Measurements from ENCODE around the gene SLCO4A1. TPM values are rescaled to one million over a fixed set of nuclear protein-coding genes. Genes with fewer than 3 reads are reported as not detected.

Gene SLCO4A1
- total RNA-seq, 1 donor: under 0.01 TPM

DNA sequence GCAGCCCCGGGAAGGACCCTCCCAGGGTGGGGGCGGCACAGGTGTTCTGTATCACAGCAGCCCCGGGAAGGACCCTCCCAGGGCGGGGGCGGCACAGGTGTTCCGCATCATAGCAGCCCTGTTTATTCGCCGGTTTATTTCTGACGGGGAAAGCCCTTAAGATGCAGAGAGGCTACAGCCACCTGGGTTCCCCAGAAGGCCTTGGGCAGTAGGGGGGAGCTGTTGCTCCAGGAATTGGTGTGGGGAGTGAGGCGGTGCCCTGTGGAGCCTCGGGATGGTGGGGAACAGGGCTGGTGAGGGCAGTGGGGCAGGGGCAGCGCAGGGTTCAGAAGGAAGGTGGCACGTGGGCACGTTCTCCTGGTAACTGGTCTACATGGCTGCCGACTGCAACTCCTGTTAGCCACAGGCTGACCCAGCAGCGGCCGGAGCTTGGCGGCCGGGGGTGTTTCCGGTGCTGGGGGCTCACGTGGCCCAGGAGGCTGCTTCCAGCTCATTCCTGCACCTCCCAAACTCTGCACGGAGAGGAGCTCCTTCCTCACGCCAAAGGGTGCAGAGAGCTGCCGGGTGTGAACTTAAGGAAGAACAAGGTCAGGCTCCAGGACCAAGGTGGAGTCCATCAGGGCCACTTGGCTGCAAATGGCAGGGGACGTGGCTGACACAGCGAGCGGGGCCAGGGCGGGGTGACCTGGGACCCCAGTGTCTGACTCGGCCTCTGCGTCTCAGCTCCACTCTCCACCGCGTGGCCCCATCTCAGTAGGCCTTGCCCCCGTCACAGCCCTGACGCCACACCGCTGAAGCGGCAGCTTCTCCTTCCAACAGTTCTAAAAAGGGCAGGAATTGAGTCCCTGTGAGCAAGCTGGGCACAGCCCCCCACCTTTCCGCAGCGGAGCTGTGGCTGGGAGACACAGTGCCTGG, 13.2 kb downstream of the SLCO4A1 start:
- H3K27me3 ChIP-seq (ENCODE audit: insufficient read depth, low read length): no peaks in the 10 kb centered on the region
- no peak for DNase-seq (ENCODE audit: insufficient read length, low spot score, missing footprints)
- H3K4me2 ChIP-seq (ENCODE audit: insufficient read depth, low read length): no peak overlapping the region
- no peaks in the 10 kb centered on the region for H3K79me2 ChIP-seq (ENCODE audit: insufficient read depth, low read length)
- no peak overlapping the region for H2AFZ ChIP-seq (ENCODE audit: low read length)
- no peaks in the 10 kb centered on the region for H3K9me3 ChIP-seq (ENCODE audit: low read depth, low read length)
- no peaks in the 10 kb centered on the region for H4K20me1 ChIP-seq (ENCODE audit: insufficient read depth, low read length)
- TF ChIP-seq, protein P1, sequence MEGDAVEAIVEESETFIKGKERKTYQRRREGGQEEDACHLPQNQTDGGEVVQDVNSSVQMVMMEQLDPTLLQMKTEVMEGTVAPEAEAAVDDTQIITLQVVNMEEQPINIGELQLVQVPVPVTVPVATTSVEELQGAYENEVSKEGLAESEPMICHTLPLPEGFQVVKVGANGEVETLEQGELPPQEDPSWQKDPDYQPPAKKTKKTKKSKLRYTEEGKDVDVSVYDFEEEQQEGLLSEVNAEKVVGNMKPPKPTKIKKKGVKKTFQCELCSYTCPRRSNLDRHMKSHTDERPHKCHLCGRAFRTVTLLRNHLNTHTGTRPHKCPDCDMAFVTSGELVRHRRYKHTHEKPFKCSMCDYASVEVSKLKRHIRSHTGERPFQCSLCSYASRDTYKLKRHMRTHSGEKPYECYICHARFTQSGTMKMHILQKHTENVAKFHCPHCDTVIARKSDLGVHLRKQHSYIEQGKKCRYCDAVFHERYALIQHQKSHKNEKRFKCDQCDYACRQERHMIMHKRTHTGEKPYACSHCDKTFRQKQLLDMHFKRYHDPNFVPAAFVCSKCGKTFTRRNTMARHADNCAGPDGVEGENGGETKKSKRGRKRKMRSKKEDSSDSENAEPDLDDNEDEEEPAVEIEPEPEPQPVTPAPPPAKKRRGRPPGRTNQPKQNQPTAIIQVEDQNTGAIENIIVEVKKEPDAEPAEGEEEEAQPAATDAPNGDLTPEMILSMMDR (IDR thresholded peaks at IDR 0.05; ENCODE audit: extremely low read depth, low read depth, low read length): no peak
- H3K4me3 ChIP-seq (ENCODE audit: insufficient read depth, low read length): no peak overlapping the region
- H3K36me3 ChIP-seq (ENCODE audit: insufficient read depth, low read length): no peaks in the 10 kb centered on the region
- H3K27ac ChIP-seq (ENCODE audit: low read depth, low read length): no peak overlapping the region
- peaks cover 9% of the 10 kb centered on the region for H3K4me1 ChIP-seq (ENCODE audit: insufficient read depth, low read length)

DNA sequence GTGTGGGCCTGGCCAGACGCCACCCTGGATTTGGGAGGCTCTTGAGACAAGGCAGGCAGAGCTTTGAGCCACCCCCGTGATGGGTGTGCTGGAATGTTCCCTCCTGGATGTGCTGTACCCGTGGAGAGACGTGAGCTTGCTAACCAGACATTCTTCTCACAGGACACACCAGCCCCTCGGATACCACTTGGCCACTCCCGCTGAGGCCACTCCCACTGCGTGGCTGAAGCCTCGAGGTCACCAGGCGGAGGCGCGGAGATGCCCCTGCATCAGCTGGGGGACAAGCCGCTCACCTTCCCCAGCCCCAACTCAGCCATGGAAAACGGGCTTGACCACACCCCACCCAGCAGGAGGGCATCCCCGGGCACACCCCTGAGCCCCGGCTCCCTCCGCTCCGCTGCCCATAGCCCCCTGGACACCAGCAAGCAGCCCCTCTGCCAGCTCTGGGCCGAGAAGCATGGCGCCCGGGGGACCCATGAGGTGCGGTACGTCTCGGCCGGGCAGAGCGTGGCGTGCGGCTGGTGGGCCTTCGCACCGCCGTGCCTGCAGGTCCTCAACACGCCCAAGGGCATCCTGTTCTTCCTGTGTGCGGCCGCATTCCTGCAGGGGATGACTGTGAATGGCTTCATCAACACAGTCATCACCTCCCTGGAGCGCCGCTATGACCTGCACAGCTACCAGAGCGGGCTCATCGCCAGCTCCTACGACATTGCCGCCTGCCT, 14.1 kb downstream of the SLCO4A1 start:
- TF ChIP-seq, protein P1 (IDR thresholded peaks at IDR 0.05; ENCODE audit: extremely low read depth, low read depth, low read length): no peak
- Histone ChIP-seq H3K9me3 (ENCODE audit: low read depth, low read length) (no peaks in the 10 kb centered on the region), H3K4me2 (ENCODE audit: insufficient read depth, low read length) (no peak overlapping the region), H3K4me1 (ENCODE audit: insufficient read depth, low read length) (peaks cover 9% of the 10 kb centered on the region), H3K36me3 (ENCODE audit: insufficient read depth, low read length) (no peaks in the 10 kb centered on the region), H3K27me3 (ENCODE audit: insufficient read depth, low read length) (no peaks in the 10 kb centered on the region), H3K4me3 (ENCODE audit: insufficient read depth, low read length) (no peak overlapping the region), H3K79me2 (ENCODE audit: insufficient read depth, low read length) (no peaks in the 10 kb centered on the region), H2AFZ (ENCODE audit: low read length) (no peak overlapping the region), H3K27ac (ENCODE audit: low read depth, low read length) (no peak overlapping the region), H4K20me1 (ENCODE audit: insufficient read depth, low read length) (no peaks in the 10 kb centered on the region)
- no peak for DNase-seq (ENCODE audit: insufficient read length, low spot score, missing footprints)

DNA sequence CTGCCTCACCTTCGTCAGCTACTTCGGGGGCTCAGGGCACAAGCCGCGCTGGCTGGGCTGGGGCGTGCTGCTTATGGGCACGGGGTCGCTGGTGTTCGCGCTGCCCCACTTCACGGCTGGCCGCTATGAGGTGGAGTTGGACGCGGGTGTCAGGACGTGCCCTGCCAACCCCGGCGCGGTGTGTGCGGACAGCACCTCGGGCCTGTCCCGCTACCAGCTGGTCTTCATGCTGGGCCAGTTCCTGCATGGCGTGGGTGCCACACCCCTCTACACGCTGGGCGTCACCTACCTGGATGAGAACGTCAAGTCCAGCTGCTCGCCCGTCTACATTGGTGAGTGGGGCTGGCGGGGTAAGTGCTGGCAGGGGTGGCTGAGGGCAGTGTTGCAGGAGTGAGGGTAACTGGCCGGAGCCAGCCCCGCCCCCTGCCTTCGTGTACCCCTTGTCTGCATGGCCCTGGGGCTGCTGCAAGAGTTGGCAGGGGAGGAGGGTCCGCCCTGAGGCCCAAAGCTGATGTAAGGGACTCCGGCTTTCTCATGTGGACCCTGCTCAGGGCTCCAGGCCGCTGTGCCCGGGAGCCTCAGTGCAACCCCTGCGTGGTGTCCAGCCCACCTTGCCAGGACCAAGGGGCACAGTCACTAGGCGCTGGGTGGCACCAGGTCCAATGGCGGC, 14.8 kb downstream of the SLCO4A1 start:
- Histone ChIP-seq H3K36me3 (ENCODE audit: insufficient read depth, low read length) (no peaks in the 10 kb centered on the region), H3K4me3 (ENCODE audit: insufficient read depth, low read length) (no peak overlapping the region), H3K27ac (ENCODE audit: low read depth, low read length) (no peak overlapping the region), H3K79me2 (ENCODE audit: insufficient read depth, low read length) (no peaks in the 10 kb centered on the region), H3K9me3 (ENCODE audit: low read depth, low read length) (no peaks in the 10 kb centered on the region), H4K20me1 (ENCODE audit: insufficient read depth, low read length) (no peaks in the 10 kb centered on the region), H3K27me3 (ENCODE audit: insufficient read depth, low read length) (no peaks in the 10 kb centered on the region), H2AFZ (ENCODE audit: low read length) (no peak overlapping the region), H3K4me2 (ENCODE audit: insufficient read depth, low read length) (no peak overlapping the region), H3K4me1 (ENCODE audit: insufficient read depth, low read length) (peaks cover 9% of the 10 kb centered on the region)
- TF ChIP-seq, protein P1 (IDR thresholded peaks at IDR 0.05; ENCODE audit: extremely low read depth, low read depth, low read length): no peak
- no peak for DNase-seq (ENCODE audit: insufficient read length, low spot score, missing footprints)
